ENCODE results near the gene EMILIN1.

The EMILIN1 gene

DNA sequence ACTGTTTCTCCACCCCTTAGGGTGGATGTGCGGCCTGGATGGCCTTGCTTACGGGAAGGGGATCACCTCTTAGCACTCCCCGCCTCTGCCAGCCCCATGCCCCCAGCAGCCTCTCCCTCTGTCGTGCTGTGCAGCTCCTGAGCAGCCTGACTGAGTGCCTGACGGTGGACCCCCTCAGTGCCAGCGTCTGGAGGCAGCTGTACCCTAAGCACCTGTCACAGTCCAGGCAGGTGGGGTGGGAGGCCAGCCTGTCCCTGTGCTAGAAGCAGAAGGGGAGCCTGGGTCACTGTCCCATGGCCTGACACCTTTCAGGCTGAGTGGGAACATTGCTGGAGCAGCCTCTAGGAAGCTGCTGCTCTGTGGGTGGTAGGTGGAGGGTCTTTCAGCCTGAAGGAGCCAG is 40.4 kb upstream of the EMILIN1 start:
- Histone ChIP-seq H4K20me1 (ENCODE audit: insufficient read depth) (no peaks in the 10 kb centered on the region), H2AFZ (ENCODE audit: low read depth) (no peak overlapping the region), H3K4me2 (no peak overlapping the region), H3K79me2 (ENCODE audit: insufficient read depth, low read depth) (peaks cover 14% of the 10 kb centered on the region; the same call in 1 of the 2 replicates), H3K4me1 (ENCODE audit: low read depth, poor library complexity, severe bottlenecking) (peaks cover 8% of the 10 kb centered on the region), H3K36me3 (ENCODE audit: insufficient read depth) (no peaks in the 10 kb centered on the region), H3K27ac (no peak overlapping the region), H3K9ac (no peak overlapping the region), H3K27me3 (ENCODE audit: insufficient read depth, low read depth) (no peaks in the 10 kb centered on the region), H3K4me3 (IDR thresholded peaks at IDR 0.05; ENCODE audit: insufficient read depth, low read depth, low read length) (no peak overlapping the region)
- TF ChIP-seq, protein P1, sequence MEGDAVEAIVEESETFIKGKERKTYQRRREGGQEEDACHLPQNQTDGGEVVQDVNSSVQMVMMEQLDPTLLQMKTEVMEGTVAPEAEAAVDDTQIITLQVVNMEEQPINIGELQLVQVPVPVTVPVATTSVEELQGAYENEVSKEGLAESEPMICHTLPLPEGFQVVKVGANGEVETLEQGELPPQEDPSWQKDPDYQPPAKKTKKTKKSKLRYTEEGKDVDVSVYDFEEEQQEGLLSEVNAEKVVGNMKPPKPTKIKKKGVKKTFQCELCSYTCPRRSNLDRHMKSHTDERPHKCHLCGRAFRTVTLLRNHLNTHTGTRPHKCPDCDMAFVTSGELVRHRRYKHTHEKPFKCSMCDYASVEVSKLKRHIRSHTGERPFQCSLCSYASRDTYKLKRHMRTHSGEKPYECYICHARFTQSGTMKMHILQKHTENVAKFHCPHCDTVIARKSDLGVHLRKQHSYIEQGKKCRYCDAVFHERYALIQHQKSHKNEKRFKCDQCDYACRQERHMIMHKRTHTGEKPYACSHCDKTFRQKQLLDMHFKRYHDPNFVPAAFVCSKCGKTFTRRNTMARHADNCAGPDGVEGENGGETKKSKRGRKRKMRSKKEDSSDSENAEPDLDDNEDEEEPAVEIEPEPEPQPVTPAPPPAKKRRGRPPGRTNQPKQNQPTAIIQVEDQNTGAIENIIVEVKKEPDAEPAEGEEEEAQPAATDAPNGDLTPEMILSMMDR (conservative IDR thresholded peaks at IDR 0.05; ENCODE audit: low read depth, low read length) = no peak

DNA sequence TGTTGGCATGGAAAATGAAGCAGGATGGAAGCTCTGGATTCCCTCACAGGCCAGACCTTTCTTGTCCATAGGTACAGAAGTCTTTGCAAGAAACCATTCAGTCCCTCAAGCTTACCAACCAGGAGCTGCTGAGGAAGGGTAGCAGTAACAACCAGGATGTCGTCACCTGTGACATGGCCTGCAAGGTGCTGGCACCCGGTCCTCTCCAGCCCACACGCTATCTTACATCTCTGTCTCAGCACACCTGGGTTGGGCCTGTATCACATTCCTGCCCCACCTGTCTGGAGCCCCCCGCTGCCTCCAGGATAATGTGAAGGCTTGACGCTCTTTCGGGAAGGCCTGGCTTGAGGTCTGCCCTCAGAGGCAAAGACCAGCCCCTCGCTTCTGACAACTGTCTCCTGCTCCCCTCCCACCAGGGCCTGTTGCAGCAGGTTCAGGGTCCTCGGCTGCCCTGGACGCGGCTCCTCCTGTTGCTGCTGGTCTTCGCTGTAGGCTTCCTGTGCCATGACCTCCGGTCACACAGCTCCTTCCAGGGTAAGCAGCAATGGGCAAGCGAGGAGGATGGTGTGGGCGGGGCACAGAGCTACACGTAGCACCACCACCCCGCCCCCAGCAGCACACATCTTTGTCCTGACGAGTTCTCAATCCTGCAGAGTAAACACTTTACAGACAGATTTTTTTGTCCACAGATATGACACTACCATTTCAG is 39.6 kb upstream of the EMILIN1 start:
- Histone ChIP-seq H3K4me2 (no peak overlapping the region), H2AFZ (ENCODE audit: low read depth) (no peak overlapping the region), H4K20me1 (ENCODE audit: insufficient read depth) (no peaks in the 10 kb centered on the region), H3K36me3 (ENCODE audit: insufficient read depth) (no peaks in the 10 kb centered on the region), H3K27ac (no peak overlapping the region), H3K4me3 (IDR thresholded peaks at IDR 0.05; ENCODE audit: insufficient read depth, low read depth, low read length) (no peak overlapping the region), H3K79me2 (ENCODE audit: insufficient read depth, low read depth) (peaks cover 6% of the 10 kb centered on the region; the same call in 1 of the 2 replicates), H3K27me3 (ENCODE audit: insufficient read depth, low read depth) (no peaks in the 10 kb centered on the region), H3K9ac (no peak overlapping the region), H3K4me1 (ENCODE audit: low read depth, poor library complexity, severe bottlenecking) (peaks cover 6% of the 10 kb centered on the region)
- TF ChIP-seq, protein P1 (conservative IDR thresholded peaks at IDR 0.05; ENCODE audit: low read depth, low read length) = no peak

DNA sequence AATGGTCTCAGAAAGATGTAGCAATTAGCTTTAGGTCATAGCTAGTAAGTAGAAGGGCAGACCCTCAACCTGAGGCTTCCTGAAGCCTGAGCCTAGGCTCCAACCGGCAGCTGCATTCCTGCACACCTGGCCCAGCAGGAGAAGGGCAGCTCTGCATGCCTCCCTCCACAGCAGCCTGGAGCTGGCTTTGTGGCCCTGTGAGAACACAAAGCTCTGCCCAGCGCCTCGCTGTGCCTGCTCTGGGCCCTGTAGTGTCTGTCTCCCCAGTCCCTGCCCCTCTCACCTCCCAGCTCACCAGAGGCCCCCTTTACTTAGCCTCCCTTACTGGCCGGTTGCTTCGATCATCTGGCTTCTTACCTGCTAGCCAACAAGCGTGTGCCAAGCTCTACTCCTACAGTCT is 39.0 kb upstream of the EMILIN1 start:
- Histone ChIP-seq H3K9ac (no peak overlapping the region), H3K27me3 (ENCODE audit: insufficient read depth, low read depth) (no peaks in the 10 kb centered on the region), H4K20me1 (ENCODE audit: insufficient read depth) (no peaks in the 10 kb centered on the region), H3K79me2 (ENCODE audit: insufficient read depth, low read depth) (no peaks in the 10 kb centered on the region; the same call in 1 of the 2 replicates), H3K4me1 (ENCODE audit: low read depth, poor library complexity, severe bottlenecking) (no peaks in the 10 kb centered on the region), H3K36me3 (ENCODE audit: insufficient read depth) (no peaks in the 10 kb centered on the region), H3K4me3 (IDR thresholded peaks at IDR 0.05; ENCODE audit: insufficient read depth, low read depth, low read length) (no peak overlapping the region), H2AFZ (ENCODE audit: low read depth) (no peak overlapping the region), H3K27ac (no peak overlapping the region), H3K4me2 (no peak overlapping the region)
- TF ChIP-seq, protein P1 (conservative IDR thresholded peaks at IDR 0.05; ENCODE audit: low read depth, low read length) = no peak

DNA sequence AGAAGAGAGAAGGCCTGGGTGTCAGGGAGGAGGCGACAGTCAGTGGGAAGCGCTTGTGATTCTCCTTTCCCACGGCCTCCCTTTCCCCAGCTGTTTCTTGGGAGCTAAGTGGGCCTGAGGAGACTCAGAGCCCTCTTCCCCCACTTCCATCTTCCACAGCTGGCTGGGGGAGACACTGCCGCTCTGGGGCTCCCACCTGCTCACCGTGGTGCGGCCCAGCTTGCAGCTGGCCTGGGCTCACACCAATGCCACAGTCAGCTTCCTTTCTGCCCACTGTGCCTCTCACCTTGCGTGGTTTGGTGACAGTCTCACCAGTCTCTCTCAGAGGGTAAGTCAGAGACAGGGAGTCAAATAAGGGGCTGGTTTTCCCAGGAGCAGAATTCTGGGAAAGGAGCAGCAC is 38.5 kb upstream of the EMILIN1 start:
- H3K27me3 ChIP-seq (ENCODE audit: insufficient read depth, low read depth) = no peaks in the 10 kb centered on the region
- no peak overlapping the region for H3K9ac ChIP-seq
- no peak overlapping the region for H3K27ac ChIP-seq
- no peak overlapping the region for H2AFZ ChIP-seq (ENCODE audit: low read depth)
- H3K4me1 ChIP-seq (ENCODE audit: low read depth, poor library complexity, severe bottlenecking) = no peaks in the 10 kb centered on the region
- H3K4me3 ChIP-seq (IDR thresholded peaks at IDR 0.05; ENCODE audit: insufficient read depth, low read depth, low read length) = no peak overlapping the region
- no peaks in the 10 kb centered on the region for H4K20me1 ChIP-seq (ENCODE audit: insufficient read depth)
- H3K4me2 ChIP-seq = no peak overlapping the region
- TF ChIP-seq, protein P1 (conservative IDR thresholded peaks at IDR 0.05; ENCODE audit: low read depth, low read length) = no peak
- H3K36me3 ChIP-seq (ENCODE audit: insufficient read depth) = no peaks in the 10 kb centered on the region
- no peaks in the 10 kb centered on the region for H3K79me2 ChIP-seq (ENCODE audit: insufficient read depth, low read depth)

Measured in KMS-11 (cell line).